RWPE2 (cell line): ENCODE results near the gene RARB.

Experiments used
- ATAC-seq: fragments of 200-7000 bp; cut with Tn5 transposase; 3 replicates; pipeline ENCODE4 v1.9.1; 2021; ENCODE audit warnings: low read depth
- DNase-seq: peaks from one replicate; pipeline ENCODE4 v3.0.0-alpha.2; 2020; ENCODE audit warnings: low spot score
- H3K27ac ChIP-seq: fragments of 450-650 bp; 2 replicates; pipeline ENCODE4 v1.5.1; 2017; ENCODE audit warnings: mild to moderate bottlenecking; ENCODE audit not compliant: poor library complexity, severe bottlenecking
- H3K27me3 ChIP-seq: fragments of 250-450 bp; sonication (Bioruptor Pico); 2 replicates; pipeline ENCODE4 v1.5.1; 2021; ENCODE audit warnings: mild to moderate bottlenecking, moderate library complexity; ENCODE audit not compliant: insufficient read depth, poor library complexity, severe bottlenecking
- H3K36me3 ChIP-seq: fragments of 250-450 bp; sonication (Bioruptor Pico); 2 replicates; pipeline ENCODE4 v1.5.1; 2020; ENCODE audit warnings: low read depth, mild to moderate bottlenecking, moderate library complexity
- H3K4me1 ChIP-seq: fragments of 250-450 bp; sonication (Bioruptor Pico); 2 replicates; pipeline ENCODE4 v1.5.1; 2021; ENCODE audit warnings: mild to moderate bottlenecking, moderate library complexity; ENCODE audit not compliant: insufficient read depth, poor library complexity, severe bottlenecking
- H3K4me3 ChIP-seq: fragments of 250-450 bp; sonication (Bioruptor Pico); 2 replicates; pipeline ENCODE4 v1.5.1; 2021; ENCODE audit warnings: mild to moderate bottlenecking, moderate library complexity; ENCODE audit not compliant: severe bottlenecking
- H3K9me3 ChIP-seq: fragments of 250-450 bp; sonication (Bioruptor Pico); 2 replicates; pipeline ENCODE4 v1.5.1; 2021; ENCODE audit warnings: mild to moderate bottlenecking, moderate library complexity; ENCODE audit not compliant: severe bottlenecking
- TF ChIP-seq, protein P1 (sequence below): fragments of 450-650 bp; IDR thresholded peaks from one replicate; pipeline ENCODE4 v1.5.1; 2017; ENCODE audit warnings: mild to moderate bottlenecking, moderate library complexity; ENCODE audit not compliant: poor library complexity, severe bottlenecking

RARB gene

DNA sequence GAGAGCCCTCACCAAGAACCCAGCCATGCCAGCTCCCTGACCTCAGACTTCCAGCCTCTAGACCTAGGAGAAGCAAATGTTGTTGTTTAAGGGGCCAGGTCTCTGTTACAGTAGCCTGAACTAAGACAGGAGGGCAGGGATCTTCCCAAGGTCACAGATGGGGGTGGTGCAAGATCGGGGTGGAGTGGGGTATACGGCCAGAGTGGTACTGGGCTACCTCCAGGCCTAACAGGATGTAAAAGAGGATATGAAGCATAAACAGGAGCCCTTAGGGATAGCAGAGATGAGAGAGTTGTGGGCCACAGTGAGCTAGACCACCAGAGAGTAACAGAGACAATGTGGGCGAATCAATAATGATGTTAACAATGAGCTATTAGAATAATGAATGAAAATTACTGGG, 153.8 kb downstream of the RARB start:
- TF ChIP-seq, protein P1, sequence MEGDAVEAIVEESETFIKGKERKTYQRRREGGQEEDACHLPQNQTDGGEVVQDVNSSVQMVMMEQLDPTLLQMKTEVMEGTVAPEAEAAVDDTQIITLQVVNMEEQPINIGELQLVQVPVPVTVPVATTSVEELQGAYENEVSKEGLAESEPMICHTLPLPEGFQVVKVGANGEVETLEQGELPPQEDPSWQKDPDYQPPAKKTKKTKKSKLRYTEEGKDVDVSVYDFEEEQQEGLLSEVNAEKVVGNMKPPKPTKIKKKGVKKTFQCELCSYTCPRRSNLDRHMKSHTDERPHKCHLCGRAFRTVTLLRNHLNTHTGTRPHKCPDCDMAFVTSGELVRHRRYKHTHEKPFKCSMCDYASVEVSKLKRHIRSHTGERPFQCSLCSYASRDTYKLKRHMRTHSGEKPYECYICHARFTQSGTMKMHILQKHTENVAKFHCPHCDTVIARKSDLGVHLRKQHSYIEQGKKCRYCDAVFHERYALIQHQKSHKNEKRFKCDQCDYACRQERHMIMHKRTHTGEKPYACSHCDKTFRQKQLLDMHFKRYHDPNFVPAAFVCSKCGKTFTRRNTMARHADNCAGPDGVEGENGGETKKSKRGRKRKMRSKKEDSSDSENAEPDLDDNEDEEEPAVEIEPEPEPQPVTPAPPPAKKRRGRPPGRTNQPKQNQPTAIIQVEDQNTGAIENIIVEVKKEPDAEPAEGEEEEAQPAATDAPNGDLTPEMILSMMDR: no peak
- no peak overlapping the region for H3K4me3 ChIP-seq
- DNase-seq (no peak), ATAC-seq (no peak; the same call in 2 of the 3 replicates)
- no peaks in the 10 kb centered on the region for H3K36me3 ChIP-seq
- no peaks in the 10 kb centered on the region for H3K9me3 ChIP-seq
- H3K27ac ChIP-seq: no peak overlapping the region
- H3K27me3 ChIP-seq: no peaks in the 10 kb centered on the region
- H3K4me1 ChIP-seq: peaks cover 7% of the 10 kb centered on the region

DNA sequence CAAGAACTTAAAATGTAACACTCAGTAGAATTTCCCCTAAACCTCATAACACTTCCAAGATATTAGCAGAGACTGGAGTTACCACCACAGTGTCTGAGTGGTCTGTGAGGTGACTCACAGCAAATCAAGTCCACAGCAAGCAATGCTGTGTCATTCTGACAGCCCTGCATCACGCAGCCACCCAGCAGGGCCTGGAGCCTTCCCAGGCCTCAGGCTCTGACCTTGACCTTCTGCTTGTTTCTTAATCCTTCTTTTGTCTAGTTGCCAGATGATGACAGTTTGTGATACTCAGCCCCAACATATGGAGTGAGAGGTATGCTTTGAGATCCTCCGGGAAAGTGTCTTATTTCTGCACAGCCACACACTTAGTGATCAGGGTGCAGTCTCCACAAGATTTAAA, 154.2 kb downstream of the RARB start:
- TF ChIP-seq, protein P1: no peak
- H3K36me3 ChIP-seq: no peaks in the 10 kb centered on the region
- H3K4me3 ChIP-seq: no peak overlapping the region
- H3K27ac ChIP-seq: no peak overlapping the region
- peaks cover 7% of the 10 kb centered on the region for H3K4me1 ChIP-seq
- no peaks in the 10 kb centered on the region for H3K9me3 ChIP-seq
- DNase-seq (peak; percentile 75), ATAC-seq (peak; percentile 98)
- H3K27me3 ChIP-seq: no peaks in the 10 kb centered on the region

DNA sequence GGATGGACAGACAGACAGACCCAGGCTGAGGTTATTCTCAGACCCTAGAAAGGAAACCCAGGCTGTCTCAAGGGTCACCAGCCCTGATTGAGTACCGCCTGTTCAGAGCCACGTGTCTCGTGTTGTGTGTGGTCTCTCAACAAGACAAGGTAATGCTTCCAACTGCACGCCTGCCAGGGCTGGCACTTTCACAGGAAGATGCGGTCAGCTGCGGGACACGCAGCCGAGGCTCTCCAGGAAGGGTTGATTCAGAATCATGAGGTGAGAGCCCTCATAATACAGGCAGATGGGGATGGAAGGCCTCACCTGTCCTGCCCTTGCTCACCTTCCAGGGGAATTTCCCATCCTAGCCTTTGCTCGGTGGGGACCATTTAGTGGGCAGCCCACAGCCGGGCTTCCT, 155.3 kb downstream of the RARB start:
- TF ChIP-seq, protein P1: no peak
- DNase-seq (no peak), ATAC-seq (no peak)
- Histone ChIP-seq H3K4me1 (peaks cover 7% of the 10 kb centered on the region), H3K36me3 (no peaks in the 10 kb centered on the region), H3K27ac (no peak overlapping the region), H3K9me3 (no peaks in the 10 kb centered on the region), H3K4me3 (no peak overlapping the region), H3K27me3 (no peaks in the 10 kb centered on the region)

DNA sequence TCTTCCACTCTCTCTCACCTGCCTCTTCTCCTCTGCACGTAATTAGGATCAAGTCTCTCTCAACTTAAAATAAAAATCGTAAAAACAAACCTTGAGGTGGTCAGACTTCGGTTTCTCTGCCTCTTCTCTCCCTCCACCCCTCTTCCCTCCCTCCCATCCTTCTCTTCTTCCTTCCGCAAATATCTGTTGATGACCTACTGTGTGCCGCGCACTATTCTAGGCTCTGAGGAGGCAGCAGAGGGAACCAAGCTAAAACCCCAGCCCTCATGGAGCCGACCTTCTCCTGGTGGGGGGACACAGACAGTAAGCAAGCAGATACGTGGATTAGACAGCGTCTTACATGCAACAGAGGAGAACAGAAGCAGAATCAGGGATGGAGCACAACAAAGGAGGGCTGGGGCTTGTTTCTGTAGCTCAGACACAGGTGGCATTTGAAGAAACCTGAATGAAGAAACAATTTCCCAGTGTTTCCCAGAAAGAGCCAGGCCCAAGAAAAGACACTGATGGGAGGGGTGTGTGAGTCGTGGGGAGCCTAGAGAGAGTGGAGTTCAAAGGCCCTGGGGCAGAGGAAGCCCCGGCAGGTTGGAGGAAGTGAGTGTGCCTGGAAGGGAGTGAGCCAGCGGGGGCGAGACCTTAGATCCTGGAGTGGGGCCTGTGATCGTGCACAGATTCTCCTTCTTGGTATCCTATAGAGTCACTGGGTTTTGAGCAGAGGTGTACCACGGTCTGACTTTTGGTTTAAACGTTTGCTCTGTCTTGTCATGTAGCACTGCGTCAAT, 156.1 kb downstream of the RARB start:
- DNase-seq (no peak), ATAC-seq (no peak)
- Histone ChIP-seq H3K27ac (no peak overlapping the region), H3K9me3 (no peaks in the 10 kb centered on the region), H3K27me3 (no peaks in the 10 kb centered on the region), H3K4me1 (peaks cover 7% of the 10 kb centered on the region), H3K4me3 (no peak overlapping the region), H3K36me3 (no peaks in the 10 kb centered on the region)
- TF ChIP-seq, protein P1: no peak
